ENCODE data around the gene TBX19.

TBX19 gene

DNA sequence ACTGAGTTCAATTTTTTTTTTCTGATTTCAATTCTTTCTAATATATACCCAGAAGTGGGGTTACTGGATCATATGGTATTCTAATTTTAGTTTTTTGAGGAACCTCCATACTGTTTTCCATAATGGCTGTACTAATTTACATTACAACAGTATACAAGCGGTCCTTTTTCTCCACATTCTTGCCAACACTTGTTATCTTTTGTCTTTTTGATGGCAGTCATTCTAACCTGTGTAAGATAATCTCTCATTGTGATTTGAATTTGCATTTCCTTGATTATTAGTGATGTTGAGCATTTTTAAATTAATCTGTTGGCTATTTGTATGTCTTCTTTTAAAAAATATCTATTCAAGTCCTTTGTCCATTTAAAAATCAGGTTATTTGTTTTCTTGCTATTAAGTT is 21.1 kb upstream of the TBX19 start:
- DNase-seq (ENCODE audit: extremely low spot score): no peak
- ChIA-PET CTCF (no interaction called here), POLR2A (no interaction called here)
- TF ChIP-seq LEF1 (IDR thresholded peaks at IDR 0.05; ENCODE audit: borderline replicate concordance) (no peak), SP1 (IDR thresholded peaks at IDR 0.05) (no peak), FOXK2 (IDR thresholded peaks at IDR 0.05) (no peak), CTBP1 (IDR thresholded peaks at IDR 0.05; ENCODE audit: borderline replicate concordance) (no peak), FOXA1 (IDR thresholded peaks at IDR 0.05) (no peak), HDGF (IDR thresholded peaks at IDR 0.05; ENCODE audit: borderline replicate concordance) (no peak), TARDBP (IDR thresholded peaks at IDR 0.05) (no peak)

DNA sequence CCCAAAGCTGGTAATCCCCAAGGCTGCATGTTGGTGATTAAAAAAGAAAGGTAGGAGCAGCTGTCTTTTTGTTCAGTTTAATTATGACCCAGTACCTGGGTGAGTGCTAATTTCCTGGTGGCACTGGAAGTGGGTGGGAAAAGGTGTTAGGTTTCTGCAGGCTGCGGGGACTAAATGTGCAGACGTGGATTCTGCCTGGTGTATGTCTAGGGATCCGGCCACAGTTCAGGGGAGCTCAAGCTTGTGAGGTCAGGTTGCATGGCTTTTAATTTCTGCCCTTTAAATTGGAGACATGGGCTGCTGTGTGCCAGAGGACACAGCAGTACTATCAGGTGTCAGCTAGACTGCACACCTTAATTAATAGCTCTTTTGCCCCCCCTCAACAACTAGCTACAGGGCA is 20.3 kb upstream of the TBX19 start:
- no peak for DNase-seq (ENCODE audit: extremely low spot score)
- ChIA-PET CTCF (no interaction called here), POLR2A (no interaction called here)
- TF ChIP-seq FOXK2 (IDR thresholded peaks at IDR 0.05): no peak
- TF ChIP-seq LEF1 (IDR thresholded peaks at IDR 0.05; ENCODE audit: borderline replicate concordance): no peak
- no peak for TF ChIP-seq BHLHE40 (IDR thresholded peaks at IDR 0.05; ENCODE audit: borderline replicate concordance)
- TF ChIP-seq HDGF (IDR thresholded peaks at IDR 0.05; ENCODE audit: borderline replicate concordance): no peak
- no peak for TF ChIP-seq FOXA1 (IDR thresholded peaks at IDR 0.05)
- no peak for TF ChIP-seq ARNT (IDR thresholded peaks at IDR 0.05)
- no peak for TF ChIP-seq NFRKB (IDR thresholded peaks at IDR 0.05)
- TF ChIP-seq FOXM1 (IDR thresholded peaks at IDR 0.05; ENCODE audit: borderline replicate concordance): no peak
- no peak for TF ChIP-seq SP1 (IDR thresholded peaks at IDR 0.05)
- TF ChIP-seq ZNF384 (IDR thresholded peaks at IDR 0.05): no peak
- TF ChIP-seq ELF4 (IDR thresholded peaks at IDR 0.05): no peak
- TF ChIP-seq CTBP1 (IDR thresholded peaks at IDR 0.05; ENCODE audit: borderline replicate concordance): no peak

DNA sequence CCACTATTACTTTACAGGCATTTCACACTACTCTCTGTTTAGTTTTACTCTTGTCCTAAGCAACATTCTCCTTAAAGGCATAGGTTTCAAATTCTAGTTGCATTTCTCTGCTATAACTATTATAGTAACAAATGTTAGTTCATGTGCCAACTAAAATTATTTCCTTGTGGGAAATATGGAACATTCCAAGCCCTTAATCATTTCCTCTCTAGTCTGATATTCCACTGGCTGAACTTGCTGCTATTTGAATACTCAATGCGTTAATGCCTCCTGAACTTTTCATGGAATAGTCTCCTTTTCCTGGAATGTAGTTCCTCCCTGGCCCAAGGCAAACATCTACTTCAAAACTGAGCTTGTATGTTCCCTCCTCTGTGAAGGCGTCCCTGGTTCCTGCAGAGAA is 19.3 kb upstream of the TBX19 start:
- TF ChIP-seq BHLHE40 (IDR thresholded peaks at IDR 0.05; ENCODE audit: borderline replicate concordance) (no peak), FOXM1 (IDR thresholded peaks at IDR 0.05; ENCODE audit: borderline replicate concordance) (no peak), TARDBP (IDR thresholded peaks at IDR 0.05) (no peak), L3MBTL2 (conservative IDR thresholded peaks at IDR 0.05) (no peak), CTBP1 (IDR thresholded peaks at IDR 0.05; ENCODE audit: borderline replicate concordance) (no peak), ZNF384 (IDR thresholded peaks at IDR 0.05) (no peak), ELF4 (IDR thresholded peaks at IDR 0.05) (no peak)
- POLR2A ChIA-PET: no interaction called here
- DNase-seq (ENCODE audit: extremely low spot score): no peak
- CTCF ChIA-PET: no interaction called here

DNA sequence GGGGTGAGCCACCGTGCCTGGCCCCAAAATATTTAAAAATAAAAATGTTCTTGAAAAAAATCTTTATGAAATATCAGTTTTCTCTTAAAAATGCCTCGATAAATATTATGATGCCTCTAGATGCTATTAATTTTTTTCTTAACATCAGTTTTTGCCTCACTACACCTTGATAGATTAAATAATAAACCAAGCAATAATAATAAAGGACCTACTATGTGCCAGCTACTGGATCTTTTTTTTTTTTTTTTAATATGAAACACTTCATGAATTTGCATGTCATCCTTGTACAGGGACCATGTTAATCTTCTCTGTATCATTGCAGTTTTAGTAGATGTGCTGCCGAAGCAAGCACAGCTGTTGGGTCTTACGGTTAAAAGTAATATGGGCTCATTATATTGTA is 17.5 kb upstream of the TBX19 start:
- ChIA-PET POLR2A (no interaction called here), CTCF (no interaction called here)
- TF ChIP-seq FOXM1 (IDR thresholded peaks at IDR 0.05; ENCODE audit: borderline replicate concordance) (no peak), ELF4 (IDR thresholded peaks at IDR 0.05) (no peak), ARNT (IDR thresholded peaks at IDR 0.05) (no peak), LEF1 (IDR thresholded peaks at IDR 0.05; ENCODE audit: borderline replicate concordance) (no peak), FOXA1 (IDR thresholded peaks at IDR 0.05) (no peak)
- TF ChIP-seq, protein P1, sequence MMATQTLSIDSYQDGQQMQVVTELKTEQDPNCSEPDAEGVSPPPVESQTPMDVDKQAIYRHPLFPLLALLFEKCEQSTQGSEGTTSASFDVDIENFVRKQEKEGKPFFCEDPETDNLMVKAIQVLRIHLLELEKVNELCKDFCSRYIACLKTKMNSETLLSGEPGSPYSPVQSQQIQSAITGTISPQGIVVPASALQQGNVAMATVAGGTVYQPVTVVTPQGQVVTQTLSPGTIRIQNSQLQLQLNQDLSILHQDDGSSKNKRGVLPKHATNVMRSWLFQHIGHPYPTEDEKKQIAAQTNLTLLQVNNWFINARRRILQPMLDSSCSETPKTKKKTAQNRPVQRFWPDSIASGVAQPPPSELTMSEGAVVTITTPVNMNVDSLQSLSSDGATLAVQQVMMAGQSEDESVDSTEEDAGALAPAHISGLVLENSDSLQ (IDR thresholded peaks at IDR 0.05): no peak
- DNase-seq (ENCODE audit: extremely low spot score): no peak

DNA sequence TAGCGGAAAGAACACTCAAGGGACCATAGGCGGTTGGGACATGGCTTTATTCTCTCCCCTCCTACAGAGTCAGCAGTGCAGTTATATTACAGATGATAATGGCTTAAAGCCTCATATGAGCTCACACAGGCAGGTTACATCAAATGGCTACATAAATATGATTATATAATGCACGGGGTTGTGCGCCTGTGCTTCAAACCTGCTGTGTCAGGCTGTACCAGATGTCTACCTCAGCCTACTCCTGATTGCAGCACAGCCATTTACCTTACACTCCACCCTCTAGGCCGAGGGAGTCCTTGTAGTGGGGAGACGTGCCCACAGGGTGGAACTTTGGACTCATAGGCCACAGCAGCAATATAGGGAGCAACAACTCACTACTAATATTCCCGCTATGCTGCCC is 16.4 kb upstream of the TBX19 start:
- ChIA-PET CTCF (no interaction called here), POLR2A (no interaction called here)
- DNase-seq (ENCODE audit: extremely low spot score): no peak
- TF ChIP-seq SUZ12 (IDR thresholded peaks at IDR 0.05): no peak
- TF ChIP-seq HDGF (IDR thresholded peaks at IDR 0.05; ENCODE audit: borderline replicate concordance): no peak
- TF ChIP-seq FOXA1 (IDR thresholded peaks at IDR 0.05): no peak
- no peak for TF ChIP-seq LEF1 (IDR thresholded peaks at IDR 0.05; ENCODE audit: borderline replicate concordance)
- no peak for TF ChIP-seq SP1 (IDR thresholded peaks at IDR 0.05)
- TF ChIP-seq ZNF384 (IDR thresholded peaks at IDR 0.05): no peak
- TF ChIP-seq ARNT (IDR thresholded peaks at IDR 0.05): no peak
- TF ChIP-seq TARDBP (IDR thresholded peaks at IDR 0.05): no peak
- TF ChIP-seq FOXK2 (IDR thresholded peaks at IDR 0.05): no peak
- TF ChIP-seq, protein P1 (IDR thresholded peaks at IDR 0.05): no peak
- no peak for TF ChIP-seq ELF4 (IDR thresholded peaks at IDR 0.05)
- no peak for TF ChIP-seq CTBP1 (IDR thresholded peaks at IDR 0.05; ENCODE audit: borderline replicate concordance)
- no peak for TF ChIP-seq L3MBTL2 (conservative IDR thresholded peaks at IDR 0.05)
- TF ChIP-seq NFRKB (IDR thresholded peaks at IDR 0.05): no peak
- no peak for TF ChIP-seq FOXM1 (IDR thresholded peaks at IDR 0.05; ENCODE audit: borderline replicate concordance)
- no peak for TF ChIP-seq BHLHE40 (IDR thresholded peaks at IDR 0.05; ENCODE audit: borderline replicate concordance)

DNA sequence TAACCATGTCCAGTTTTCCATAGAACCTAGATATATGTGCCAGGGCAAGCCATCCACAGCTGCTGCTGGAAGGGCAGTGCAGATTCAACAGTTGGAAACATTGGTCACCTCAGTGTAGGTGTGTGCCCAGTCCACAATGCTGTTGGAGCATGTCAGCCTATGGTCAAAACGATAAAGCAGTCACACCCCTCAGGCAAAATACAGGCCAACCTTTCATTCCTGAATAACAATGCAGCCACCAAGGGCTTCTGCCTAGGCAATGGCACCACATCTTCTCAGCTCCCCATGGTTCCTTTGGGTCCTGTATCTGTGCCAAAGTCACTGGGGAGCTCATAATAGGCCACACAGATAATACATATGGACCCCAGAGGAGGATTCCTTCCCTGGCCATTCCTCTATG is 15.1 kb upstream of the TBX19 start:
- CTCF ChIA-PET: no interaction called here
- no peak for DNase-seq (ENCODE audit: extremely low spot score)
- POLR2A ChIA-PET: no interaction called here
- TF ChIP-seq CTBP1 (IDR thresholded peaks at IDR 0.05; ENCODE audit: borderline replicate concordance) (no peak), LEF1 (IDR thresholded peaks at IDR 0.05; ENCODE audit: borderline replicate concordance) (no peak), BHLHE40 (IDR thresholded peaks at IDR 0.05; ENCODE audit: borderline replicate concordance) (no peak)

DNA sequence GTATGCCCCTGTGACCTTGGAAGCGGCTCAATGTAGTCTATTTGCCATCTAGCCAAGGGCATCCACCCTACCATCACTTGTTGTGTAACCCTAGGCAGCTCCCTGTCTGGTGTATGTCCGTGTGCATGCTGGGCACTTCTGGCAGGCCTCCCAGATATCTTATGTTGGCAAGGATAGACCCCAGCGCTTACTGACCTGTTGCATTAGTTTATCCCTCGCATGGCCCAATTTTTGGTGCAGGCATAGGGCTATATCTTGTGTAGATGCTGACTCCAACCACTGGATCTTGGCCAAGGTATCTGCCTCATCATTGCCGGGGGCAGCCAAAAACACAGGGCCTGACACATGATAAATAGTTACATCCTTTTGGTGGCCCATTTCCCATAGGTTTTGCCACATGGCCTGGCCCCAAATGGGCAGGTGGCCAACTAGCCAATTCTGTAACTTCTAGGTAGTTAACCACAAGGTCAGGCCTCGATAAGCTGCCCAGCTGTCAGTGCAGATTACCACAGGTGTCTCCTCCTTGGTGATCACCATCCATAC is 14.0 kb upstream of the TBX19 start:
- no peak for DNase-seq (ENCODE audit: extremely low spot score)
- ChIA-PET CTCF (interaction anchor here (0.8 kb wide), 1 partner anchor 13 kb away, joined by 3 read pairs; no protein-coding TSS in a partner anchor), POLR2A (no interaction called here)
- TF ChIP-seq HDGF (IDR thresholded peaks at IDR 0.05; ENCODE audit: borderline replicate concordance) (no peak), SUZ12 (IDR thresholded peaks at IDR 0.05) (no peak), ZNF384 (IDR thresholded peaks at IDR 0.05) (no peak)

DNA sequence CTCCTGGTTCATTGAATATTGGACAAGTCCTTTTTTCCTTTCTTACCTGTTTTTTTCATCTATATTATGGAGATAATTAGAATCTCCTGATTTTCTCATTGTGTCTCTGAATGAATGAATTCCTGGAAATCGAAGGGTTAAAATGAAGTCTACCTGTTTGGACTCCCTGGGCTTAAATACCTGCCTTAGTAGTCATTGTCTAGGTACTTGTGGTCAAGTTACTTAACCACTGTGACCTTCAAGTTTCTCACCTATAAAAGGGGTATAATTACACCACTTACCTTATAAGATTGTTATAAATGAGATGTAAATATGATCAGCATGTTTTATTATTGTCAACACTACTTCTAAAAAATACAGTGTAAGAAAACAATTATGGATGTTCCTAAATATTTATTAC is 9.0 kb upstream of the TBX19 start:
- POLR2A ChIA-PET: no interaction called here
- no peak for DNase-seq (ENCODE audit: extremely low spot score)
- no peak for TF ChIP-seq ELF4 (IDR thresholded peaks at IDR 0.05)
- TF ChIP-seq HDGF (IDR thresholded peaks at IDR 0.05; ENCODE audit: borderline replicate concordance): no peak
- TF ChIP-seq, protein P1 (IDR thresholded peaks at IDR 0.05): no peak
- TF ChIP-seq ARNT (IDR thresholded peaks at IDR 0.05): no peak
- CTCF ChIA-PET: no interaction called here

Measured in HEK293T (cell line).